ENCODE data around the gene SLC4A8.

DNA sequence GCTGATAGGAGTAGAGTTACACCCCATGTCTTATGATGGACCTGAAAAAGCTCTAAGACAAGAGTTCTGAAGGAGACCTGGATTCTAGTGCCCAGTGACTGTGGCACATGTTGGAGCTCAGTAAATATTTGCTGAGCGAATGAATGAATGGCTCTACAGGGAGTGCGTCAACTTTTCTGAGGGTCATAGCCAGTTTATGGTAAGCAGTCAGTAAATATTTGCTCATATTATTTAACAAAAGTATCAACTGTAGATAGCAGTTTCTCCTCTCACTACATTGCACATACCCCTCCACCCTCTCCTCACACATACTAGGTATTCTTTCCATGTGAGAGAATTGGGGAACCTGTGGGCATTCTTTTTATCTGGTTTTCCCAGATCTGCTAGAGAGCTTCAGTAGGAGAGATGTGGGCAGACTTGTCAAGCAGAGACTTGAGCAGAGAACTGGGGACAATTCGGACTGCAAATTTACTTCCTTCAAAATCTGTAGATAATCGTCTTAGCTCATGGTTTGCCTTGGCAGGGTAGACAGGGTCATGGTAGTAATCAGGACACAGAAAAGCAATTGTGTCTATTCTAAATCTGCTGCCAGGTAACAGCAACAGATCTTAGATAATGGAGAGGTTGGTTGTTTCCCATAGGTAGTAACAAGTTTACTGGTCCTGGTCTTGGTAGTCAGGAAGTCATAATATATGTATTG, 5.7 kb downstream of the SLC4A8 start:
- TF ChIP-seq, protein P1, sequence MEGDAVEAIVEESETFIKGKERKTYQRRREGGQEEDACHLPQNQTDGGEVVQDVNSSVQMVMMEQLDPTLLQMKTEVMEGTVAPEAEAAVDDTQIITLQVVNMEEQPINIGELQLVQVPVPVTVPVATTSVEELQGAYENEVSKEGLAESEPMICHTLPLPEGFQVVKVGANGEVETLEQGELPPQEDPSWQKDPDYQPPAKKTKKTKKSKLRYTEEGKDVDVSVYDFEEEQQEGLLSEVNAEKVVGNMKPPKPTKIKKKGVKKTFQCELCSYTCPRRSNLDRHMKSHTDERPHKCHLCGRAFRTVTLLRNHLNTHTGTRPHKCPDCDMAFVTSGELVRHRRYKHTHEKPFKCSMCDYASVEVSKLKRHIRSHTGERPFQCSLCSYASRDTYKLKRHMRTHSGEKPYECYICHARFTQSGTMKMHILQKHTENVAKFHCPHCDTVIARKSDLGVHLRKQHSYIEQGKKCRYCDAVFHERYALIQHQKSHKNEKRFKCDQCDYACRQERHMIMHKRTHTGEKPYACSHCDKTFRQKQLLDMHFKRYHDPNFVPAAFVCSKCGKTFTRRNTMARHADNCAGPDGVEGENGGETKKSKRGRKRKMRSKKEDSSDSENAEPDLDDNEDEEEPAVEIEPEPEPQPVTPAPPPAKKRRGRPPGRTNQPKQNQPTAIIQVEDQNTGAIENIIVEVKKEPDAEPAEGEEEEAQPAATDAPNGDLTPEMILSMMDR (IDR thresholded peaks at IDR 0.05 in 4 of 5, conservative IDR thresholded peaks at IDR 0.05 in 1 of 5), result no peak
- TF ChIP-seq POLR2A (IDR thresholded peaks at IDR 0.05), result no peak
